Measurements from ENCODE around the gene SLC26A9.

The SLC26A9 gene

DNA sequence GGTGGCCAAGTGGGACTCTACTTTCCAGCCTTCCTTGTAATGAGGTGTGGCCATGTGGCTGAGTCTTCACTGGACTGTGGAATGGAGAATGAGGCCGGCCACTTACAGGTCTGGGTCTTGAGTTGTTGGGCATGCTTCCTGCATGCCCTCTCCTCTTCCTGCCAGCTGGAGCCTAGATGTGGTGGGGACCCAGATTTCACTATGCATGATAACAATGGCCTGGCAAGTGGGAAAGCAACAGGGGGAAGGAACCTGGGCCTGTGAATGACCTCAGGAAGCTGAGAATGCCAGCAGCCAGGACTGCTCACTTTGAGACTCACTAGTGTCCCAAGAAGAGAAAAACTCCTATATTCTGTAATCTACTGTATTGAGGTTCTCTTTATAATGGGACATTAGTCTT is 8.5 kb upstream of the SLC26A9 start:
- Histone ChIP-seq H3K4me1 (ENCODE audit: low read length) (no peaks in the 10 kb centered on the region), H3K27me3 (replicated peaks; ENCODE audit: insufficient read depth, low read length) (no peaks in the 10 kb centered on the region), H3K9ac (ENCODE audit: low read length) (no peak overlapping the region), H3K4me3 (ENCODE audit: low read length) (no peak overlapping the region), H2AFZ (ENCODE audit: low read length) (no peak overlapping the region), H3K36me3 (replicated peaks; ENCODE audit: insufficient read depth, low read length) (no peaks in the 10 kb centered on the region), H3K79me2 (ENCODE audit: low read length) (no peaks in the 10 kb centered on the region), H3F3A (ENCODE audit: insufficient read depth, low read length) (no peaks in the 10 kb centered on the region), H4K20me1 (ENCODE audit: insufficient read depth, low read length) (no peaks in the 10 kb centered on the region), H3K9me2 (replicated peaks; ENCODE audit: insufficient read depth, low read length) (no peaks in the 10 kb centered on the region), H3K27ac (ENCODE audit: low read length) (no peak overlapping the region), H3K9me3 (replicated peaks; ENCODE audit: insufficient read depth, low read length) (no peaks in the 10 kb centered on the region), H3K4me2 (ENCODE audit: low read depth, low read length) (no peak overlapping the region)
- TF ChIP-seq EZH2 (optimal IDR thresholded peaks at IDR 0.05; ENCODE audit: low read depth, low read length) = no peak
- TF ChIP-seq EZH2phosphoT487 (IDR thresholded peaks at IDR 0.05; ENCODE audit: low read length) = no peak
- no peak for TF ChIP-seq CTCF (IDR thresholded peaks at IDR 0.05; ENCODE audit: low read length)
- no peak for DNase-seq

GRCh38 chr1:205950826-205951549 is 7.7 kb upstream of the SLC26A9 start:
- H3K4me2 ChIP-seq (ENCODE audit: low read depth, low read length) = no peak overlapping the region
- no peaks in the 10 kb centered on the region for H3K79me2 ChIP-seq (ENCODE audit: low read length)

DNA sequence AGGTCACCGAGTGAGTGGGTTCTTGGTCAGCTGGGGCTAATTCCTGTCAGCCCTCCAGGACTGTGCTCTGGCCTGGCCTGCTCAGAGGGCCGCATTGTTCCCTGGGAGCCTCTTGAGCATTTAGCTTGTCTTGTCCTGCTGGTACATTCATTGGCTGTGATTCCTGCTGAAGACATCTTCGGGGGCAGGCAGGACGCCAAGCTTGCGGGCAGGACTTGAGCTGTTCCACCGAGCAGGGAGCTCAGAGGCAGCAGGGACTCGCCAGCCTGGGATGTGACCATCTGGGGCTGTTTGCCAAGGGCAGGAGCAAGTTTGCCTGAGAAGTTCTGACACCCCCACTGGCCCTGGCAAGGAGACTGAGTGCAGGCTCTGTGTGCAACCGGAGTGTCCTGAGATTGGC is 7.0 kb upstream of the SLC26A9 start:
- Histone ChIP-seq H2AFZ (ENCODE audit: low read length) (no peak overlapping the region), H3K36me3 (replicated peaks; ENCODE audit: insufficient read depth, low read length) (no peaks in the 10 kb centered on the region), H3K4me1 (ENCODE audit: low read length) (no peaks in the 10 kb centered on the region), H3K9me3 (replicated peaks; ENCODE audit: insufficient read depth, low read length) (no peaks in the 10 kb centered on the region), H3K27me3 (replicated peaks; ENCODE audit: insufficient read depth, low read length) (peaks cover 14% of the 10 kb centered on the region), H3K27ac (ENCODE audit: low read length) (no peak overlapping the region), H3K9me2 (replicated peaks; ENCODE audit: insufficient read depth, low read length) (no peaks in the 10 kb centered on the region), H3K4me3 (ENCODE audit: low read length) (no peak overlapping the region), H3K9ac (ENCODE audit: low read length) (no peak overlapping the region), H3F3A (ENCODE audit: insufficient read depth, low read length) (no peaks in the 10 kb centered on the region), H3K79me2 (ENCODE audit: low read length) (no peaks in the 10 kb centered on the region), H3K4me2 (ENCODE audit: low read depth, low read length) (no peak overlapping the region), H4K20me1 (ENCODE audit: insufficient read depth, low read length) (no peaks in the 10 kb centered on the region)
- TF ChIP-seq EZH2 (optimal IDR thresholded peaks at IDR 0.05; ENCODE audit: low read depth, low read length) = no peak
- no peak for DNase-seq

More at GRCh38 chr1:205950826-205951549, 7.7 kb upstream of the SLC26A9 start:
- TF ChIP-seq CTCF (IDR thresholded peaks at IDR 0.05; ENCODE audit: low read length) = no peak
- TF ChIP-seq EZH2 (optimal IDR thresholded peaks at IDR 0.05; ENCODE audit: low read depth, low read length) = no peak
- TF ChIP-seq EZH2phosphoT487 (IDR thresholded peaks at IDR 0.05; ENCODE audit: low read length) = no peak
- Histone ChIP-seq H3K4me3 (ENCODE audit: low read length) (no peak overlapping the region), H3K9ac (ENCODE audit: low read length) (no peak overlapping the region), H3K9me2 (replicated peaks; ENCODE audit: insufficient read depth, low read length) (no peaks in the 10 kb centered on the region), H3K27ac (ENCODE audit: low read length) (no peak overlapping the region), H3K9me3 (replicated peaks; ENCODE audit: insufficient read depth, low read length) (no peaks in the 10 kb centered on the region), H3K4me1 (ENCODE audit: low read length) (no peaks in the 10 kb centered on the region), H3K36me3 (replicated peaks; ENCODE audit: insufficient read depth, low read length) (no peaks in the 10 kb centered on the region), H2AFZ (ENCODE audit: low read length) (no peak overlapping the region), H3K27me3 (replicated peaks; ENCODE audit: insufficient read depth, low read length) (peaks cover 7% of the 10 kb centered on the region), H4K20me1 (ENCODE audit: insufficient read depth, low read length) (no peaks in the 10 kb centered on the region), H3F3A (ENCODE audit: insufficient read depth, low read length) (no peaks in the 10 kb centered on the region)
- DNase-seq = no peak

- Histone ChIP-seq H4K20me1 (ENCODE audit: insufficient read depth, low read length) (no peaks in the 10 kb centered on the region), H3K9me3 (replicated peaks; ENCODE audit: insufficient read depth, low read length) (no peaks in the 10 kb centered on the region), H3K27me3 (replicated peaks; ENCODE audit: insufficient read depth, low read length) (peaks cover 20% of the 10 kb centered on the region), H3K4me1 (ENCODE audit: low read length) (no peaks in the 10 kb centered on the region), H3K27ac (ENCODE audit: low read length) (no peak overlapping the region), H3K9me2 (replicated peaks; ENCODE audit: insufficient read depth, low read length) (no peaks in the 10 kb centered on the region), H3F3A (ENCODE audit: insufficient read depth, low read length) (no peaks in the 10 kb centered on the region), H3K36me3 (replicated peaks; ENCODE audit: insufficient read depth, low read length) (no peaks in the 10 kb centered on the region), H3K79me2 (ENCODE audit: low read length) (no peaks in the 10 kb centered on the region), H3K4me3 (ENCODE audit: low read length) (no peak overlapping the region), H3K4me2 (ENCODE audit: low read depth, low read length) (no peak overlapping the region), H2AFZ (ENCODE audit: low read length) (no peak overlapping the region), H3K9ac (ENCODE audit: low read length) (no peak overlapping the region)
- TF ChIP-seq CTCF (IDR thresholded peaks at IDR 0.05; ENCODE audit: low read length) (no peak), EZH2 (optimal IDR thresholded peaks at IDR 0.05; ENCODE audit: low read depth, low read length) (no peak), EZH2phosphoT487 (IDR thresholded peaks at IDR 0.05; ENCODE audit: low read length) (no peak)
- no peak for DNase-seq
Measured at GRCh38 chr1:205949753-205950152, 6.5 kb upstream of the SLC26A9 start.

Measured in MM.1S (cell line).